CD4-positive, CD25-positive, alpha-beta regulatory T cell (primary cell): ENCODE results near the gene CLCNKB. TPM values are rescaled to one million over a fixed set of nuclear protein-coding genes. Genes with fewer than 3 reads are reported as not detected.

ENCODE experiments used
- ATAC-seq, 2 donors: fragments of 150-1000 bp; cut with Tn5 transposase; one replicate each; pipeline ENCODE4 v1.10.0; 2021; ENCODE audit warnings: low read depth in 2 of 2, moderate number of reproducible peaks in 2 of 2, moderate library complexity in 1 of 2
- DNase-seq, 3 donors: peaks; one replicate each; pipeline versions ENCODE4 v3.0.0 to v3.0.0-alpha.2; 2012 to 2022; ENCODE audit warnings: mixed read lengths in 1 of 3
- H3K27ac ChIP-seq: one replicate; pipeline ENCODE4 v1.7.0; 2013; ENCODE audit warnings: mild to moderate bottlenecking, low read length; ENCODE audit not compliant: insufficient read depth, poor library complexity, severe bottlenecking
- H3K27me3 ChIP-seq: one replicate; pipeline ENCODE4 v1.7.0; 2013; ENCODE audit warnings: low read length; ENCODE audit not compliant: control insufficient read depth, insufficient read depth
- H3K36me3 ChIP-seq: one replicate; pipeline ENCODE4 v1.7.0; 2013; ENCODE audit warnings: mild to moderate bottlenecking, low read length, moderate library complexity; ENCODE audit not compliant: control insufficient read depth, insufficient read depth
- H3K4me1 ChIP-seq: 2 replicates; pipeline ENCODE4 v1.7.0; 2013; ENCODE audit warnings: mild to moderate bottlenecking, low read length; ENCODE audit not compliant: insufficient read depth, control insufficient read depth, poor library complexity, severe bottlenecking
- H3K4me3 ChIP-seq: one replicate; pipeline ENCODE4 v1.7.0; 2013; ENCODE audit warnings: low read depth, mild to moderate bottlenecking, low read length, moderate library complexity
- H3K9me3 ChIP-seq, 2 experiments: 1 replicate in 1 of 2; 2 replicates in 1 of 2; pipeline ENCODE4 v1.7.0; 2013; ENCODE audit warnings: low read length in 2 of 2, mild to moderate bottlenecking in 1 of 2, moderate library complexity in 1 of 2; ENCODE audit not compliant: control insufficient read depth in 2 of 2
- H3K27ac Mint-ChIP-seq, 3 donors: one replicate each; pipeline ENCODE4 v1.8.0; 2020 to 2022; ENCODE audit warnings: mild to moderate bottlenecking in 3 of 3, mixed read lengths in 3 of 3, moderate library complexity in 2 of 3
- H3K27me3 Mint-ChIP-seq: one replicate; pipeline ENCODE4 v1.8.0; 2022; ENCODE audit warnings: mild to moderate bottlenecking, mixed read lengths
- H3K36me3 Mint-ChIP-seq: one replicate; pipeline ENCODE4 v1.8.0; 2020; ENCODE audit warnings: mixed read lengths
- H3K4me1 Mint-ChIP-seq, 4 donors: one replicate each; pipeline ENCODE4 v1.8.0; 2020 to 2022; ENCODE audit warnings: mixed read lengths in 4 of 4, mild to moderate bottlenecking in 1 of 4
- H3K4me3 Mint-ChIP-seq, 4 donors: one replicate each; pipeline ENCODE4 v1.8.0; 2020 to 2022; ENCODE audit warnings: mild to moderate bottlenecking in 4 of 4, mixed read lengths in 4 of 4, moderate library complexity in 3 of 4
- H3K9me3 Mint-ChIP-seq, 7 donors: one replicate each; pipeline ENCODE4 v1.8.0; 2020 to 2022; ENCODE audit warnings: mixed read lengths in 7 of 7, mild to moderate bottlenecking in 3 of 7, moderate library complexity in 2 of 7
- polyA plus RNA-seq, 4 donors: library from polyadenylated mRNA; unstranded; fragments of 300-500 nt; fragmentation: Illumina TruSeq; gene quantifications; one replicate each; pipeline ENCODE4 v1.2.3, GENCODE V29; 2021
- total RNA-seq: library from RNA; stranded (reverse); gene quantifications from one replicate; pipeline ENCODE4 v1.2.3, GENCODE V29; 2022

Gene CLCNKB
- total and polyA plus RNA-seq, 5 donors from 2014 or later: not detected

DNA sequence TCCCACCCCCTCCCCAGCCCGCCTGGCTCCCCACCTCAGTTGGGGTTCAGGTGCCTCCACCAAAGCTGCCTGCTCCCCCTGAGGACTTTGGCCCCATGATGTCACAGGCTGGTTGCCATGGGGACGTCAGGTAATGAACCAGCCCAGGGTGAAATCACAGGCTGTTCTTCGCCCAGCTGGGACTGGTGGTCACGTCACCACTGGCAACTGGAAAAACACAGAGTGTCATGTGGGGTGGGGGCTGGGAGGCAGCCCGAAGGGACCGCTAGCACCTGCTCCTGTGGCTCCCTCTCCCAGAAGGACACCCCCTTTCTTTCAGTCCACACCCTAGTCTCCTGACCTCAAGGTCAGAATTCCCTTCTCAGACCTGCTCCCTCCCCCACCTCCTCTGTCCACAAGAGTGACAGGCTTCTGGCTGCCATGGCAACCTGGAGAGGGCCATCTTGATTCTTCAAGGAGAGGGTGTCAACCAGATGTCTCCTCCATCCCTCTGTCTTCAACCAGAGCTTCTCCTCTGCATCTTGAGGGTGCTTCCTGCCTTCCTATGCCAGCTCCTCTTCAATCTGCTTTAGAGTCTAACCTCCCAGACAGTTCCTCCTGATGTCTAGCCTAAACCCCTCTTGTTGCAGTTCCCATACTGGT, 23.7 kb downstream of the CLCNKB start:
- DNase-seq (no peak), ATAC-seq (no peak)
- Mint-ChIP-seq H3K9me3 (no peaks in the 10 kb centered on the region), H3K27me3 (peaks cover 32% of the 10 kb centered on the region), H3K27ac (no peak overlapping the region), H3K4me3 (no peak overlapping the region), H3K4me1 (peaks cover 0 to 20% (median 9%) of the 10 kb centered on the region in 4 donors), H3K36me3 (no peaks in the 10 kb centered on the region)
- H3K27ac ChIP-seq: no peak overlapping the region
- H3K4me1 ChIP-seq: peaks cover 9% of the 10 kb centered on the region
- no peaks in the 10 kb centered on the region for H3K36me3 ChIP-seq
- no peaks in the 10 kb centered on the region for H3K27me3 ChIP-seq
- no peaks in the 10 kb centered on the region for H3K9me3 ChIP-seq
- H3K4me3 ChIP-seq: no peak overlapping the region

GRCh38 chr1:16067933-16068332, 24.4 kb downstream of the CLCNKB start:
- H3K4me1 Mint-ChIP-seq: peaks cover 0 to 16% (median 9%) of the 10 kb centered on the region in 4 donors
- Histone ChIP-seq H3K36me3 (no peaks in the 10 kb centered on the region), H3K27me3 (no peaks in the 10 kb centered on the region), H3K4me3 (no peak overlapping the region), H3K27ac (no peak overlapping the region), H3K9me3 (no peaks in the 10 kb centered on the region), H3K4me1 (peaks cover 12% of the 10 kb centered on the region)
- H3K36me3 Mint-ChIP-seq: no peaks in the 10 kb centered on the region
- H3K27ac Mint-ChIP-seq: no peak overlapping the region
- DNase-seq (no peak), ATAC-seq (no peak)
- H3K4me3 Mint-ChIP-seq: no peak overlapping the region
- H3K9me3 Mint-ChIP-seq: no peaks in the 10 kb centered on the region
- peaks cover 33% of the 10 kb centered on the region for H3K27me3 Mint-ChIP-seq

GRCh38 chr1:16068356-16069270, 25.0 kb downstream of the CLCNKB start:
- Histone ChIP-seq H3K36me3 (no peaks in the 10 kb centered on the region), H3K4me3 (no peak overlapping the region), H3K9me3 (no peaks in the 10 kb centered on the region), H3K4me1 (peaks cover 15% of the 10 kb centered on the region), H3K27ac (no peak overlapping the region), H3K27me3 (no peaks in the 10 kb centered on the region)
- Mint-ChIP-seq H3K27me3 (peaks cover 34% of the 10 kb centered on the region), H3K4me3 (no peak overlapping the region), H3K4me1 (peaks cover 0 to 17% (median 9%) of the 10 kb centered on the region in 4 donors), H3K27ac (no peak overlapping the region), H3K9me3 (no peaks in the 10 kb centered on the region), H3K36me3 (no peaks in the 10 kb centered on the region)
- ATAC-seq: no peak
- DNase-seq: no peak

GRCh38 chr1:16070640-16071355, 27.2 kb downstream of the CLCNKB start:
- Histone ChIP-seq H3K27ac (no peak overlapping the region), H3K36me3 (no peaks in the 10 kb centered on the region), H3K9me3 (no peaks in the 10 kb centered on the region), H3K27me3 (peaks cover 6% of the 10 kb centered on the region), H3K4me3 (no peak overlapping the region), H3K4me1 (peaks cover 18% of the 10 kb centered on the region)
- Mint-ChIP-seq H3K9me3 (peaks cover 0 to 3% (median 0%) of the 10 kb centered on the region in 7 donors), H3K4me1 (peaks cover 0 to 27% (median 15%) of the 10 kb centered on the region in 4 donors), H3K4me3 (no peak overlapping the region), H3K27ac (no peak overlapping the region), H3K27me3 (peaks cover 43% of the 10 kb centered on the region), H3K36me3 (no peaks in the 10 kb centered on the region)
- no peak for ATAC-seq
- no peak for DNase-seq

- peaks cover 0 to 3% (median 0%) of the 10 kb centered on the region in 7 donors for H3K9me3 Mint-ChIP-seq
- Histone ChIP-seq H3K4me1 (peaks cover 18% of the 10 kb centered on the region), H3K4me3 (no peak overlapping the region), H3K9me3 (no peaks in the 10 kb centered on the region), H3K27ac (no peak overlapping the region), H3K36me3 (no peaks in the 10 kb centered on the region), H3K27me3 (peaks cover 6% of the 10 kb centered on the region)
- H3K36me3 Mint-ChIP-seq: no peaks in the 10 kb centered on the region
- DNase-seq: no peak
- no peak overlapping the region for H3K27ac Mint-ChIP-seq
- H3K4me1 Mint-ChIP-seq: peaks cover 0 to 27% (median 15%) of the 10 kb centered on the region in 4 donors
- no peak for ATAC-seq
- H3K27me3 Mint-ChIP-seq: peaks cover 43% of the 10 kb centered on the region
- H3K4me3 Mint-ChIP-seq: no peak overlapping the region
These were observed 28.0 kb downstream of the CLCNKB start for GRCh38 chr1:16071614-16072013.

DNA sequence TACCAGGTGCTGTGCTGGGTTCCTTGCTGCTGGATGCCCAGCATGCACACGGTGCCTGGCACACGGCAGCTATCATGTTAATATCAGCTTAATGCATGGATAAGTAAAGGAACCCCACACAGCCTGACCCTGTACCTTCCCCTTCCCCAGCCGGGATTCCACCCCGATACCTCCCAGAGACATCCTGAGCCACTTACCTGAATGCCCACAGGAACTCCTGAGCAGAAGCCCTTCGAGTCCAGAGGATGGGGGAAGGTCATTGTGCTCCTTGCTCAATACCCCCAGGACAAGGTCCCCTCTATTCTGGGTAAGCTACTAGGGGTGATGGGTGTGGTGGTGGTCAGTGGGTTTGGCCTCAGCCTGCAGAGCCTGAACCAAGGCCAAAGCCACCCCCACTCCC, 28.5 kb downstream of the CLCNKB start:
- Mint-ChIP-seq H3K4me3 (no peak overlapping the region), H3K36me3 (no peaks in the 10 kb centered on the region), H3K27me3 (peaks cover 43% of the 10 kb centered on the region), H3K4me1 (peaks cover 0 to 27% (median 16%) of the 10 kb centered on the region in 4 donors), H3K27ac (no peak overlapping the region), H3K9me3 (peaks cover 0 to 3% (median 0%) of the 10 kb centered on the region in 7 donors)
- Histone ChIP-seq H3K4me1 (peaks cover 18% of the 10 kb centered on the region), H3K4me3 (no peak overlapping the region), H3K9me3 (no peaks in the 10 kb centered on the region), H3K36me3 (no peaks in the 10 kb centered on the region), H3K27me3 (peaks cover 6% of the 10 kb centered on the region), H3K27ac (no peak overlapping the region)
- no peak for DNase-seq
- no peak for ATAC-seq

- Histone ChIP-seq H3K4me3 (no peak overlapping the region), H3K27me3 (peaks cover 6% of the 10 kb centered on the region), H3K9me3 (no peaks in the 10 kb centered on the region), H3K4me1 (peaks cover 18% of the 10 kb centered on the region), H3K36me3 (no peaks in the 10 kb centered on the region), H3K27ac (no peak overlapping the region)
- H3K36me3 Mint-ChIP-seq: no peaks in the 10 kb centered on the region
- peaks cover 39% of the 10 kb centered on the region for H3K27me3 Mint-ChIP-seq
- no peak overlapping the region for H3K27ac Mint-ChIP-seq
- H3K4me1 Mint-ChIP-seq: peaks cover 0 to 27% (median 18%) of the 10 kb centered on the region in 4 donors
- peaks cover 0 to 3% (median 0%) of the 10 kb centered on the region in 7 donors for H3K9me3 Mint-ChIP-seq
- ATAC-seq (no peak), DNase-seq (no peak)
- no peak overlapping the region for H3K4me3 Mint-ChIP-seq
These were observed 29.3 kb downstream of the CLCNKB start for GRCh38 chr1:16072616-16073484.
